ENCODE results near the gene CPEB3.
"Not testable (repeated sequence)": the region's sequence is repeated elsewhere in the genome, so short reads cannot be mapped to it uniquely, and the experiment has no call there.

Gene CPEB3

DNA sequence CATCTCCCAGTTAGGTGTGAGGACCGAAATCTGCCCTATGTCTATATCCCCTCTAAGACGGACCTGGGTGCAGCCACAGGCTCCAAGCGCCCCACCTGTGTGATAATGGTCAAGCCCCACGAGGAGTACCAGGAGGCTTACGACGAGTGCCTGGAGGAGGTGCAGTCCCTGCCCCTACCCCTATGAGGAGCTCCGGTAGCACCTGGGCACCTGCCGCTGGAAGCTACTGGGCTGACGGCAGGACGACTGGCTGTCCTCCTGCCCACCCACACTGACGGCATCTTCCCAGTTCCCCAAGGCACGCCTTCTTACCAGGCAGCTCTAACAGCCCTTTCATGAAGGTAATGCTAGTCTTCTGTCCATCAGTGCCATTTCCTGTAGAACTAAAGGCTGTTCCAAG, 74.3 kb downstream of the CPEB3 start:
- DNase-seq (ENCODE audit: low read depth in 4 of 4, low spot score in 1 of 4) = not testable (repeated sequence)

GRCh38 chr10:92215222-92215621, 75.7 kb downstream of the CPEB3 start:
- not testable (repeated sequence) for DNase-seq (ENCODE audit: low read depth in 4 of 4, low spot score in 1 of 4)

DNA sequence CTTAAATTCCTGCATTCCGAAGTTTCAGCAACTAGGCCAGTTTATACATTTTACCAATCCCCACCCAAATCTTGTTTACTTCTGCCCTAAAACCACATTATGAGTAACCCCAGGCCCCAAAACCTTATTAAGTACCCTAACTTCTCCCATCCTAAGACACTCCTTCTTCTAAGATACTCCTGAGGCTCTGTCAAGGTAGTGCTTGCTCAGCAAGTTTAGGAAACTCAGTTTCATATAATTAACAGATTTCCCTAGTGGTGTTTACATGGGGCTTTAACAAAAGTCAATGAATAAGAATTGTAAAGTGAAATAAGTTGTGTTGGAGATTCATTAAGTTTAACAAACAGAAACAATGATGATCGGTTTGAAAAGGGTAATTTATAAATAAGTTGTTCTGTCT, 77.8 kb downstream of the CPEB3 start:
- DNase-seq (ENCODE audit: low read depth in 4 of 4, low spot score in 1 of 4) = no peak

- DNase-seq (ENCODE audit: low read depth in 4 of 4, low spot score in 1 of 4) = no peak
Observed at GRCh38 chr10:92208736-92209135, 82.1 kb downstream of the CPEB3 start.

DNA sequence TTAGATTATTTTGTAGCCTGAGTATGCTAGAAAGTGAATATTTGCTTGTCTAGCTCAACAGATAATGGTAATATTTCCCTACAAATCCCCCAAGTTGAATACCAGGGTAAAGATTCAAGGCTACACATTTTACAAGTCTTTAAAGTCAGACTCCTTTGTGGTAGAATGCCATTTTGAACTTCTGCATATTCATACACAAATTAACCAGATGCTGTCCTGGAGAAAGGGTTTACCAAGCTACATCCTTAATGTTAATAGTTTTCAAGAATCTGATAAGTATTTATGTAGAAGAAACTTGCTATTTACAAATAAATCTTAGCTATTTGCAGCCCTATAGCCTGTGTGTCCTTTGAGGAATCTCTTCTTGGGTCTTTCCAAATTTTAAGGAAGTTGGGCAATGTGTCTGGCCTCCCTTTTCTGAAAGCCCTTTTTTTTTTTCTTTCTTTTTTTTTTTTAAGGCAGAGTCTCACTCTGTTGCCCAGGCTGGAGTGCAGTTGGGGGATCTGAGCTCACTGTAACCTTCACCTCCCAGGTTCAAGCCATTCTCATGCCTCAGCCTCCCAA, 82.6 kb downstream of the CPEB3 start:
- DNase-seq (ENCODE audit: low read depth in 4 of 4, low spot score in 1 of 4) = no peak

GRCh38 chr10:92207061-92207460, 83.8 kb downstream of the CPEB3 start:
- no peak for DNase-seq (ENCODE audit: low read depth in 4 of 4, low spot score in 1 of 4)

DNA sequence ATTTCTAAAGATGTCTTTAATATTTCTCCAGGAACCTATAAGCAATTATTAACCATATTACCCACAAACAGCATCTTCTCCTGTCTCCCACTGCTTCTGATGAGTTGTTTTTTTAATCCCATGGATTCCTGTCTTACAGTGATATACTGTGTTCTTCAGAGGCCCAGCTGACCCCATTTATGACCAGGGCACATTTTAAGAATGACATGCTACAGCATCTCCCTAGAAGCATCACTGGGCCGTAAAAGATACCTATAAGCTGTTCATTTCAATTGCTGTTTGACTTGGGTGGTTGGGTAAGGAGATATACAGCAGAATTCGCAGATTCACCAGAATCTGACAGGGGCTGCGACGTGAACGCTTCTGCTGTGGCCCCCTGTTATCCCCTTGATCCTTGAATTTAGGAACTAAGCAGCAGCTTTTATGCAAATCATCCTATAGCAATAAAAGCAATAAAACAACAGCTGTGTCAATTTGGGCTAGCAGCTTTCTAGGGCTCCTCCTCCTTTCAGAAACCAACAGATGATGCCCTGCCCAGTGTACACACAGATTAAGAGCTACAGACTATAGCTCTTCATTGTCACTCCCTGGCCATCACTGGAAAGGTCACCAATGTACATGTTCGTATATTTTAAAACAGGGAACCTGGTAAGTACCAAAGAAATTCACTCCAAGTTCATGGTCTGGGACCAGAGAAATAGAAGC, 86.8 kb downstream of the CPEB3 start:
- DNase-seq (ENCODE audit: low read depth in 4 of 4, low spot score in 1 of 4) = no peak

DNA sequence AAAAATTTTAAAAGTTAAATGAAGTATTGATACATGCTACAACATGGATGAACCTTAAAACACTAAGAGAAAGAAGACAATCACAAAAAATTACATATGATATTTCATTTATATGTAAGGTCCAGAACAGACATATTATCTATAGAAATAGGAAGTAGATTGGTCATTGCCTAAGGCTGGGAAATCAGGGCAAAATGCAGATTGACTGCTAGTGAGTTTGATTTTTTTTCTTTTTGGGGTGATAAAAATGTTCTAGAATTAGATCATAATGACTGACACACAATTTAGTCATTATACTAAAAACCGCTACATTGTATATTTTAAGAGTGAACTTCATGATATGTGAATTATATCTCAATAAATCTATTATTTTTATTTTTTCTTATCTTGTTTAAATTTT, 88.3 kb downstream of the CPEB3 start:
- no peak for DNase-seq (ENCODE audit: low read depth in 4 of 4, low spot score in 1 of 4)

- DNase-seq (ENCODE audit: low read depth in 4 of 4, low spot score in 1 of 4) = no peak
Observed at GRCh38 chr10:92200564-92200963, 90.3 kb downstream of the CPEB3 start.

DNA sequence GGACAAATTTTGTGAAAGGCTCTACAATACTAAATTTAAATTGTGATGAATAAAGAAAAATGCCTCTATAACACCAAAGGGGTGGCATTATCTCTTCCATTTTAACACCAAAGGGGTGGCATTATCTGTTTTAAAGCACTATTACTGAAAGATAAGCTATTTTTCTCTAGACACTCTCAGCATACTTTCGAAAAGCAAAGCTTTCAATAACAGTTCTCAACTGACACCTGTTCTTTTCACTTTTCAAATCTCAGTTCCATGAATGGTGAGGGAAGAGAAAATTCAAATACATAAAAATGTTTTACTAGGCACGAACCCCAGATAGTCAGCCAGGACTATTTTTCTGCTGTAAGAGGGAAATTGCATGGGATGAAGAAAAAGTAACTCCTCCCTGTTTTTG, 103.8 kb downstream of the CPEB3 start:
- DNase-seq (ENCODE audit: low read depth in 4 of 4, low spot score in 1 of 4) = no peak

DNA sequence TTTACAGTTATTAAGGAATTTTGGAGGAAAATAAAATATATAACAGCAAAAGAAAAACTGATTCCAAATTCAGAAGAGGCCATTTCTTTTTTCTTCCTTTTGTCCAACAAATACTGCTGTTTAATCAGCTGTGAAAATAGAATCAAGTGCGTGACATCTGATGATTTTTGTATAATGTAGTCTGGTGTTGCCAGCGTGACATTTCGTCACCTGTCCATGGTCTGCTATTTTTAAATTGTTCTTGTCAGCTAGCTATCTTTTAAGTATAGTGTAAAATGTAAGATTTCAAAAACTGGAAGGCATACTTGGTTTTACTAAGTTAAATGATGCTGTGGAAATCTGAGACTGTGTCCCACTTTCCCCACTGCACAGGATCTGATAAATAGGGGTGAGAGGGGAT, 105.9 kb downstream of the CPEB3 start:
- no peak for DNase-seq (ENCODE audit: low read depth in 4 of 4, low spot score in 1 of 4)

- DNase-seq (ENCODE audit: low read depth in 4 of 4, low spot score in 1 of 4) = no peak
Observed at GRCh38 chr10:92183199-92183598, 107.7 kb downstream of the CPEB3 start.

- no peak for DNase-seq (ENCODE audit: low read depth in 4 of 4, low spot score in 1 of 4)
Observed at GRCh38 chr10:92181575-92181974, 109.3 kb downstream of the CPEB3 start.

DNA sequence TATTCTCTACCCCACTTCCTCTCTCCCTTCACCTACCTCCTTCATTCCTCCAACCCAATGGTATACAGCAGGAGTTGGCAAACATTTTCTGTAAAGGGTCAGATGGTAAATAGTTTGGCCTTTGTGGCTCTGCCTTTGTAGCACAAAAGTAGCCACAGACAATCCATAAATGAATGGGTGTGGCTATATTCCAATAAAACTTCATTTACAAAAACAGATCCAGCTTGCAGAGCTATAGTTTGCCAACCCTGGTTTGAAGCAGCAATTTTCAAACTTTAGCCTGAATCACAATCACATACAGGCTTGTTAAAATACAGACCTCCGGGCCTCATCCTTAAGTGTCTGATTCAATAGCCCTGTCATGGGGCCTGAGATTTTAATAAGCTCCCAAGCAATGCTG, 110.5 kb downstream of the CPEB3 start:
- no peak for DNase-seq (ENCODE audit: low read depth in 4 of 4, low spot score in 1 of 4)

DNA sequence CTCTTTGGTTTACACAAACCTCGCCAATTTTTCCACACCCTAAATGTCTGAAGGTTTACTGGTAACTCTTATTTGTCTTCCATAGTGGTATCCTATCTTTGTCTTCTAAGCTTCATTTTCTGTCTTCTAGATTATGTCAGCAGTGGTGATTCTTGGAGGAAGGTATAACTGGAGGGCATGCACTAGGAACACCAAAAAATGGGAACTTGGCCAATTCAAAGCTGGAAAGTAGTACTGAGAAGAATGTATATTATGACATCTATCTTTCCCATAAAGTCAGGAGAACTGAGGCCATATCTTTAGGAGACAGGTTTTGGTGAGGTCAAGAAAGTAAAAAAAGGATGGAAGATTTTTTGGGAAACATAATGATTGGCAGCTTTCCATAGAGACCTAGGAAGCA, 113.3 kb downstream of the CPEB3 start:
- DNase-seq (ENCODE audit: low read depth in 4 of 4, low spot score in 1 of 4) = no peak

- DNase-seq (ENCODE audit: low read depth in 4 of 4, low spot score in 1 of 4) = no peak
Observed at GRCh38 chr10:92175164-92175563, 115.7 kb downstream of the CPEB3 start.

DNA sequence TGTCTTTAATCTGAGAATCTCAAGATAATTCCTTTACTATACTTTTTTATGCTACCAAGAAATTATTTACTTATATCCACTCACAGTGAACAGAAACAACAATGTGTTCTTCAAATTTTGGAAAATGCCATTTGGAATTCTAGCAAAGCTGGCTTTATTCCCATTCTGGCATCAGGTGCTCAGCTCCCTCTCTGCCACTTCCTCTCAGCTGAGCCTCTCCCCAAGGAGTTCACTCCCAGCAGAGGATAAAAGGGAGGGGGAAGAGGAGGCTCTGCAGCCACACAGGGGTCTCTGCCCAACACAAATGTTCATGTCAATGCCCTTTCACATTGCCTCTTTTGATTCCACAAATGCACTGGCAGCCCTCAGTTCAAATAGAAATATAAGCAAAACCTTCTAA, 116.9 kb downstream of the CPEB3 start:
- DNase-seq (ENCODE audit: low read depth in 4 of 4, low spot score in 1 of 4) = no peak

GRCh38 chr10:92164036-92164696, 126.7 kb downstream of the CPEB3 start:
- no peak for DNase-seq (ENCODE audit: low read depth in 4 of 4, low spot score in 1 of 4)

DNA sequence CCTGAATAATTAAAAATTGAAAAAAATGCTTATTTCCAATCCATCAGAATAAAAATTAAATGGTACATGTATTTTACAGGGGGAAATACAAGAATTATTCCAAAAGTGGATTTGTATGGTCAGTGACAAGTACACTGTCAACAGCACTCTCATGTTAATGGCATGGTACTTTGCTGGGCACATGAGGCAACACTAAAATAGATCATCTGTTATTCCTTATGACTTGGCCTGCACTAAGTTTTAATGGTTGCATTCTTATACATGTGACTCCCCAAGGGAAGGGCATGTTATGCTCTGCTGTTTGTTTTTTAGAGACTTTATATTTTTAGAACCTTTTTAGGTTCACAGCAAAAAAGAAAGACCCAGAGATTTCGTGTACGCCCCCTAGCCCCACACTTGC, 128.3 kb downstream of the CPEB3 start:
- no peak for DNase-seq (ENCODE audit: low read depth in 4 of 4, low spot score in 1 of 4)

DNA sequence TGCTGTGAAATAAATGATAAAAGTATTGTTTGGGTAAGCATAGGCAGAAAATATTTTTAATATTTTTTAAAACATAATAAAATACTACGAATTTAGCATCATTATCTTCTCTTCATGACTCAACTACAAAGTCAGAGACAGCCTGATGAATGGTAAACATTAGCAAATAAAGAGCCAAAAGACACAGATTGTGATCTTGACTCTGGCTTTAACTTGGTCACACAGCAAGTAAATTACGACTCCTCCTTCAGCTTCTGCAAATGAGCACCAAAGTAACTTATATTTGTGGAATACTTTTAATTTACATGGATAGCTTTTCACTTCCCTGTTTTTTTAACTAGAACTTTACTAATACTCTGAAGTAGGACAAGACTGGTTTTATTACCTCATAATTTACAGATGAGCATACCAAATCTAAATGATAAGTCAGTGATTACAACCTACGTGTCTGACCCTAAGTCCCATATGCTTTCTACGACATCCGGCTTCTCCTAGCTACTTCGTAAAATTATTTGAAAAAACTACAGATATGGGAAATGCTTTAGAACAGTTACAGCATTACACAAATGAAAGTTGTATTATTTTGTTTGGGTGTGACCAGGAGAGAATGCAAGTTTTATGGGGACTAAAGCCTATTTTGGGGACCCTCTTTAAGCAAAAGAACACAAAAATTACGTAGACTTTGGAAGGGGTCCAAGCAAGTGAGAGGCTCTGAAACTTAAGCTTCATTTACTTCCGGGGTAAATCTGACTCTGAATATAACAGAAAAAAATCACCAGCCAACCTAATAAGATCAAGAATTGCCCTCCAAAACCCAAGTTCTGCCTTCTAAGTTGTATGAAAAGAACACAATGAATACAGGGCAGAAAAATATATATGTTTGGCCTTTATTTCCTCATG, 133.8 kb downstream of the CPEB3 start:
- no peak for DNase-seq (ENCODE audit: low read depth in 4 of 4, low spot score in 1 of 4)

GRCh38 chr10:92150823-92151222, 140.1 kb downstream of the CPEB3 start:
- DNase-seq (ENCODE audit: low read depth in 4 of 4, low spot score in 1 of 4) = no peak

GRCh38 chr10:92149261-92149660, 141.6 kb downstream of the CPEB3 start:
- no peak for DNase-seq (ENCODE audit: low read depth in 4 of 4, low spot score in 1 of 4)
